H1 (cell line): ENCODE measurements around the gene NID1. TPM values are rescaled to one million over a fixed set of nuclear protein-coding genes. Genes with fewer than 3 reads are reported as not detected.

Source experiments
- CTCF ChIA-PET: fragments of 300-600 bp; sonication (Branson Sonifier 250); formaldehyde crosslinking; loops from one replicate; lab custom pipeline; 2021; ENCODE audit not compliant: partially characterized antibody; lab: Charles Lee
- POLR2A ChIA-PET: fragments of 300-600 bp; sonication (Branson Sonifier 250); formaldehyde crosslinking; loops from one replicate; lab custom pipeline; 2021; ENCODE audit warnings: inconsistent platforms; ENCODE audit not compliant: partially characterized antibody; lab: Charles Lee
- DNase-seq, 2 experiments: peaks; one replicate each; pipeline versions ENCODE4 v3.0.0 to v3.0.0-alpha.2; 2010 to 2022; ENCODE audit warnings: low spot score in 2 of 2, low read depth in 1 of 2, mixed read lengths in 1 of 2
- FAIRE-seq: peaks from 2 replicates; lab custom pipeline; 2011; peaks lifted over from hg19 to GRCh38; lab: Jason Lieb, UNC
- H2AFZ ChIP-seq: 2 replicates; pipeline ENCODE4 v1.8.1; 2012; ENCODE audit warnings: low read length, inconsistent platforms
- H2AK5ac ChIP-seq: 2 replicates; pipeline ENCODE4 v1.6.1; 2013; ENCODE audit warnings: low read depth, low read length
- H2BK120ac ChIP-seq: replicated peaks from 2 replicates; pipeline ENCODE3; 2013; ENCODE audit warnings: low read depth, low read length, inconsistent platforms
- H2BK12ac ChIP-seq: 2 replicates; pipeline ENCODE4 v1.6.1; 2013; ENCODE audit warnings: low read depth, low read length
- H2BK15ac ChIP-seq: 2 replicates; pipeline ENCODE4 v1.6.1; 2013; ENCODE audit warnings: low read length
- H2BK20ac ChIP-seq: 2 replicates; pipeline ENCODE4 v1.6.1; 2013; ENCODE audit warnings: low read length
- H2BK5ac ChIP-seq: 2 replicates; pipeline ENCODE4 v1.6.1; 2013; ENCODE audit warnings: low read depth, low read length
- H3K14ac ChIP-seq: 2 replicates; pipeline ENCODE4 v1.6.1; 2013; ENCODE audit warnings: inconsistent platforms; ENCODE audit not compliant: insufficient read length
- H3K18ac ChIP-seq: 2 replicates; pipeline ENCODE4 v1.6.1; 2013; ENCODE audit warnings: low read length; ENCODE audit errors: extremely low read depth
- H3K23ac ChIP-seq: 2 replicates; pipeline ENCODE4 v1.6.1; 2013; ENCODE audit warnings: inconsistent platforms; ENCODE audit not compliant: insufficient read length
- H3K23me2 ChIP-seq: 2 replicates; pipeline ENCODE4 v1.6.1; 2013; ENCODE audit warnings: low read depth, low read length
- H3K27ac ChIP-seq: 2 replicates; pipeline ENCODE4 v1.6.1; 2011; ENCODE audit warnings: low read depth, low read length, inconsistent platforms
- H3K27me3 ChIP-seq, 4 experiments: replicated peaks in 1 of 4; 1 replicate in 1 of 4; 2 replicates in 3 of 4; pipeline versions ENCODE4 v1.6.1 to v1.8.1; 2011 to 2013; ENCODE audit warnings: low read length in 3 of 4, mild to moderate bottlenecking in 3 of 4, inconsistent platforms in 2 of 4, mixed read lengths in 2 of 4, moderate library complexity in 1 of 4; ENCODE audit not compliant: control insufficient read depth in 3 of 4, insufficient read depth in 3 of 4; ENCODE audit errors: extremely low read depth in 1 of 4
- H3K36me3 ChIP-seq, 4 experiments: 2 replicates each; pipeline versions ENCODE4 v1.6.1 to v1.8.1; 2011 to 2013; ENCODE audit warnings: mild to moderate bottlenecking in 4 of 4, low read length in 3 of 4, moderate library complexity in 2 of 4, control low read depth in 1 of 4, inconsistent platforms in 1 of 4; ENCODE audit not compliant: insufficient read depth in 4 of 4, control insufficient read depth in 2 of 4
- H3K4ac ChIP-seq: replicated peaks from 2 replicates; pipeline ENCODE3; 2013; ENCODE audit warnings: low read length, low read depth, mixed read lengths, inconsistent platforms; ENCODE audit not compliant: insufficient read length
- H3K4me1 ChIP-seq, 4 experiments: replicated peaks in 1 of 4; 1 replicate in 1 of 4; 2 replicates in 3 of 4; pipeline versions ENCODE4 v1.6.1 to v1.8.1; 2011 to 2013; ENCODE audit warnings: low read length in 3 of 4, inconsistent platforms in 2 of 4, mixed read lengths in 1 of 4; ENCODE audit not compliant: insufficient read depth in 4 of 4, control insufficient read depth in 3 of 4
- H3K4me2 ChIP-seq, 2 experiments: 2 replicates each; pipeline versions ENCODE4 v1.6.1 to v1.8.1; 2011 to 2013; ENCODE audit warnings: low read depth in 2 of 2, low read length in 2 of 2, control low read depth in 1 of 2, inconsistent platforms in 1 of 2, mild to moderate bottlenecking in 1 of 2; ENCODE audit not compliant: insufficient read depth in 1 of 2
- H3K4me3 ChIP-seq, 4 experiments: fragments of 200-600, 300-600 bp in 1 of 4; sonication (generic), shearing (Covaris generic), sonication (Bioruptor Twin) in 1 of 4; 2 replicates each; pipeline versions ENCODE4 v1.5.1 to v1.8.1; 2011 to 2016; ENCODE audit warnings: low read length in 4 of 4, low read depth in 3 of 4, control low read depth in 2 of 4, inconsistent platforms in 2 of 4, mild to moderate bottlenecking in 2 of 4, mixed read lengths in 1 of 4, moderate library complexity in 1 of 4; ENCODE audit not compliant: insufficient read depth in 2 of 4; ENCODE audit errors: extremely low read depth in 1 of 4
- H3K56ac ChIP-seq: replicated peaks from 2 replicates; pipeline ENCODE3; 2013; ENCODE audit warnings: low read depth, mild to moderate bottlenecking, mixed read lengths, low read length, inconsistent platforms; ENCODE audit not compliant: insufficient read length
- H3K79me1 ChIP-seq: 2 replicates; pipeline ENCODE4 v1.6.1; 2013; ENCODE audit warnings: low read depth, low read length, control low read depth
- H3K79me2 ChIP-seq, 2 experiments: 2 replicates each; pipeline versions ENCODE4 v1.6.1 to v1.8.1; 2012 to 2013; ENCODE audit warnings: low read length in 2 of 2, mild to moderate bottlenecking in 2 of 2, inconsistent platforms in 1 of 2; ENCODE audit not compliant: insufficient read depth in 2 of 2, control insufficient read depth in 1 of 2
- H3K9ac ChIP-seq, 4 experiments: replicated peaks in 1 of 4; 1 replicate in 1 of 4; 2 replicates in 3 of 4; pipeline versions ENCODE4 v1.6.1 to v1.8.1; 2011 to 2013; ENCODE audit warnings: low read depth in 3 of 4, low read length in 3 of 4, control low read depth in 2 of 4, mild to moderate bottlenecking in 2 of 4, moderate library complexity in 2 of 4, inconsistent platforms in 1 of 4; ENCODE audit errors: extremely low read depth in 1 of 4
- H3K9me3 ChIP-seq, 2 experiments: 2 replicates each; pipeline versions ENCODE4 v1.6.1 to v1.8.1; 2012 to 2013; ENCODE audit warnings: mild to moderate bottlenecking in 2 of 2, moderate library complexity in 2 of 2, control low read depth in 1 of 2, inconsistent platforms in 1 of 2, low read depth in 1 of 2, low read length in 1 of 2, mixed read lengths in 1 of 2; ENCODE audit not compliant: insufficient read depth in 2 of 2
- H4K20me1 ChIP-seq, 2 experiments: replicated peaks in 1 of 2; 2 replicates each; pipeline versions ENCODE3 to v1.8.1; 2011 to 2013; ENCODE audit warnings: inconsistent platforms in 2 of 2, low read length in 2 of 2, mild to moderate bottlenecking in 1 of 2; ENCODE audit not compliant: insufficient read depth in 2 of 2, control insufficient read depth in 1 of 2
- H4K5ac ChIP-seq: 2 replicates; pipeline ENCODE4 v1.6.1; 2013; ENCODE audit warnings: low read length, low read depth, mixed read lengths, inconsistent platforms; ENCODE audit not compliant: insufficient read length
- H4K8ac ChIP-seq: 2 replicates; pipeline ENCODE4 v1.8.0; 2013; ENCODE audit warnings: mild to moderate bottlenecking, moderate library complexity, low read length, inconsistent platforms; ENCODE audit not compliant: insufficient read depth; ENCODE audit errors: extremely low read depth
- H4K91ac ChIP-seq: replicated peaks from 2 replicates; pipeline ENCODE3; 2013; ENCODE audit warnings: low read length, mixed read lengths, inconsistent platforms; ENCODE audit not compliant: insufficient read length
- ASH2L ChIP-seq: fragments of 200-600, 300-600 bp; sonication (generic); IDR thresholded peaks from one replicate; pipeline ENCODE4 v1.7.1; 2017; ENCODE audit warnings: low read length
- BACH1 ChIP-seq: IDR thresholded peaks from 2 replicates; pipeline ENCODE4 v1.6.1; 2012; ENCODE audit warnings: low read length, improper control_type of control experiment
- CEBPB ChIP-seq: IDR thresholded peaks from 2 replicates; pipeline ENCODE4 v1.6.1; 2012; ENCODE audit warnings: low read depth, low read length
- CHD2 ChIP-seq: IDR thresholded peaks from 2 replicates; pipeline ENCODE4 v1.6.1; 2012; ENCODE audit warnings: low read length, improper control_type of control experiment
- EZH2 ChIP-seq: fragments of 200-600 bp; sonication (generic); IDR thresholded peaks from 2 replicates; pipeline ENCODE4 v1.7.1; 2012; ENCODE audit warnings: low read depth, mild to moderate bottlenecking, moderate library complexity, low read length, inconsistent platforms; ENCODE audit not compliant: severe bottlenecking
- JUN ChIP-seq: IDR thresholded peaks from 2 replicates; pipeline ENCODE4 v1.6.1; 2011; ENCODE audit warnings: low read depth, mild to moderate bottlenecking, improper control_type of control experiment, low read length
- KDM1A ChIP-seq: fragments of 200-600, 300-600 bp; sonication (generic); IDR thresholded peaks from 2 replicates; pipeline ENCODE4 v1.7.1; 2016; ENCODE audit warnings: mild to moderate bottlenecking, low read length, borderline replicate concordance
- POLR2A ChIP-seq, 2 experiments: IDR thresholded peaks; 1 replicate in 1 of 2; 2 replicates in 1 of 2; pipeline ENCODE4 v1.6.1; 2011; ENCODE audit warnings: low read depth in 2 of 2, low read length in 2 of 2, mild to moderate bottlenecking in 2 of 2; ENCODE audit errors: control extremely low read depth in 1 of 2
- RBBP5 ChIP-seq: IDR thresholded peaks from 2 replicates; pipeline ENCODE4 v1.7.1; 2012; ENCODE audit warnings: low read depth, mild to moderate bottlenecking, inconsistent platforms, low read length, moderate library complexity, borderline replicate concordance
- SIN3A ChIP-seq, 2 experiments: IDR thresholded peaks in 1 of 2; conservative IDR thresholded peaks in 1 of 2; 2 replicates each; pipeline ENCODE4 v1.6.1; 2011 to 2012; ENCODE audit warnings: low read length in 2 of 2, improper control_type of control experiment in 1 of 2, low read depth in 1 of 2, mild to moderate bottlenecking in 1 of 2
- SIRT6 ChIP-seq: IDR thresholded peaks from one replicate; pipeline ENCODE4 v1.7.1; 2012; ENCODE audit warnings: low read length, inconsistent platforms
- TAF7 ChIP-seq: optimal IDR thresholded peaks from 2 replicates; pipeline ENCODE3; 2011; ENCODE audit warnings: low read depth, mild to moderate bottlenecking, inconsistent platforms, low read length, moderate library complexity, borderline replicate concordance
- TBP ChIP-seq: IDR thresholded peaks from 2 replicates; pipeline ENCODE4 v1.6.1; 2011; ENCODE audit warnings: low read depth, low read length, improper control_type of control experiment
- TEAD4 ChIP-seq: IDR thresholded peaks from 2 replicates; pipeline ENCODE4 v1.6.1; 2012; ENCODE audit warnings: low read depth, low read length, inconsistent platforms, mixed read lengths
- WGBS, 2 experiments: shearing (Covaris generic) in 1 of 2; methylation state at CpG; one replicate each; pipeline versions ENCODE4 v1.1.6 to v1.1.7; 2013 to 2015; ENCODE audit warnings: low lambda C conversion rate in 2 of 2, mixed read lengths in 2 of 2, inconsistent platforms in 1 of 2, low coverage in 1 of 2, missing lambda C conversion rate in 1 of 2; ENCODE audit not compliant: insufficient replicate concordance in 2 of 2, insufficient coverage in 1 of 2, insufficient read length in 1 of 2; ENCODE audit errors: extremely low coverage in 1 of 2, missing lambda C conversion rate in 1 of 2; 5-methylcytosine and 5-hydroxymethylcytosine counted together
- polyA plus RNA-seq, 7 experiments: library from polyadenylated mRNA; depleted of rRNA in 3 of 7; stranded (reverse) in 5 of 7; unstranded in 2 of 7; fragments of >200 nt in 5 of 7; fragments of 200-250 nt in 2 of 7; gene quantifications; 1 replicate in 5 of 7; 2 replicates in 1 of 7; 4 replicates in 1 of 7; pipeline versions ENCODE4 v1.2.1 to v1.2.3, GENCODE V29; 2011 to 2013; ENCODE audit warnings: missing spikeins in 2 of 7, mixed read lengths in 2 of 7
- total RNA-seq: library from RNA; stranded (reverse); fragmentation: NEBNext Ultra II Directional; extraction: Animal tissue kit (Norgen Biotek cat#: 25700); gene quantifications from 2 replicates; pipeline ENCODE4 v1.2.1, GENCODE V29; 2021

The NID1 gene
- total and polyA plus RNA-seq, 2 of the 8 experiments (the other 6 are each of a cell fraction or from before 2014, with no cell fraction given) = 20.9 to 25.4 TPM

- Histone ChIP-seq H2BK20ac (no peak overlapping the region), H3K4ac (no peak overlapping the region), H2AFZ (no peak overlapping the region), H4K20me1 (peaks cover 0 to 9% of the 10 kb centered on the region in 2 experiments), H3K9ac (no peak overlapping the region), H4K91ac (no peak overlapping the region), H3K23ac (no peak overlapping the region), H3K27me3 (no peaks in the 10 kb centered on the region), H3K27ac (no peak overlapping the region), H3K14ac (no peak overlapping the region), H3K36me3 (no peaks in the 10 kb centered on the region), H3K18ac (no peak overlapping the region), H3K23me2 (peaks cover 9% of the 10 kb centered on the region; the same call in 1 of the 2 replicates), H4K5ac (no peak overlapping the region), H3K79me2 (no peaks in the 10 kb centered on the region), H3K4me3 (no peak overlapping the region), H3K9me3 (no peaks in the 10 kb centered on the region; a peak in 1 of 4 replicates), H3K4me2 (no peak overlapping the region), H3K79me1 (no peaks in the 10 kb centered on the region), H3K4me1 (peaks cover 2 to 9% (median 4%) of the 10 kb centered on the region in 4 experiments; a peak in 6 of 7 replicates), H3K56ac (no peak overlapping the region), H2BK5ac (no peak overlapping the region), H4K8ac (0 out of 2 replicates have a peak overlapping the region, but pooled peaks have one; percentile 69), H2BK12ac (no peak overlapping the region), H2BK15ac (no peak overlapping the region), H2BK120ac (no peak overlapping the region), H2AK5ac (no peak overlapping the region)
- FAIRE-seq (no peak), DNase-seq (no peak)
- CTCF ChIA-PET = interaction anchor here (0.6 to 1.7 kb wide), 3 partner anchors 10 to 372 kb away, joined by 3 to 7 read pairs (median 4); no protein-coding TSS in a partner anchor
- POLR2A ChIA-PET = no interaction called here
- no peak for TF ChIP-seq BACH1
- no peak for TF ChIP-seq POLR2A (IDR thresholded peaks at IDR 0.05; ENCODE audit: control extremely low read depth in 1 of 2, low read depth in 2 of 2, low read length in 2 of 2)
- no peak for TF ChIP-seq SIN3A (conservative IDR thresholded peaks at IDR 0.05 in 1 of 2, IDR thresholded peaks at IDR 0.05 in 1 of 2; ENCODE audit: low read depth in 1 of 2, low read length in 2 of 2)
- TF ChIP-seq TAF7 = no peak
- TF ChIP-seq SIRT6 = no peak
- no peak for TF ChIP-seq TEAD4
- TF ChIP-seq CHD2 = no peak
- no peak for TF ChIP-seq KDM1A
- TF ChIP-seq CEBPB = no peak
- TF ChIP-seq ASH2L = no peak
- no peak for TF ChIP-seq TBP
- no peak for TF ChIP-seq RBBP5
- no peak for TF ChIP-seq JUN
- TF ChIP-seq EZH2 = no peak
- WGBS, 2 experiments = 93% methylated on average over 15 of the region's 15 CpGs; no CpG with 5 or more reads in 1 of the 2 experiments
These were observed 35.9 kb upstream of the NID1 start for GRCh38 chr1:236100799-236101198.
